ENCODE data around the gene GKN1. TPM values are rescaled to one million over a fixed set of nuclear protein-coding genes. Genes with fewer than 3 reads are reported as not detected.

The GKN1 gene
- total and polyA plus RNA-seq, 2 of the 8 experiments (the other 6 are each of a cell fraction or from before 2014, with no cell fraction given) = not detected

DNA sequence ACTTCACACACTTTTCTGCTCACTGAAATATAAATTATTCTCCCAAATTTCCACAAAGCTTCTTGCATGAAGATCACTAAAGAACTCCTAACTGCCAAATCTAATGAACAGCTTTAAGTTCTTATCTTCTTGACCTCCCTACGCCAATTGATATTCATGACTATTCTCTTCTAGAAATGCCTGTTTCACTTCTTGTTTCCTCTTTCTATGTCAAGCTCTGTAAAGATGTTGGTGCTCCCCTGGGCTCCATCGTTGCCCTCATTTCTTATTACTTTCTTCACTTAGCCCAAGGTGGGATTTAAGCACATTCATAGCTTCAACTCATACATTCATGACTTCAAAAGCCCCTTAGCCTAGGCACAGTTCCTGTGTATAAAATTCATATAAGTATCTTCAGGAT is 29.3 kb downstream of the GKN1 start:
- H4K91ac ChIP-seq (replicated peaks; ENCODE audit: insufficient read length, low read length) = no peak overlapping the region
- H2AK5ac ChIP-seq (ENCODE audit: low read depth, low read length) = no peak overlapping the region
- H3K23ac ChIP-seq (ENCODE audit: insufficient read length) = no peak overlapping the region
- no peak overlapping the region for H2BK20ac ChIP-seq (ENCODE audit: low read length)
- no peak overlapping the region for H3K27ac ChIP-seq (ENCODE audit: low read depth, low read length)
- H3K4me1 ChIP-seq (replicated peaks in 1 of 4; ENCODE audit: control insufficient read depth in 3 of 4, insufficient read depth in 4 of 4, low read length in 3 of 4) = no peaks in the 10 kb centered on the region
- H3K4me3 ChIP-seq (ENCODE audit: extremely low read depth in 1 of 4, insufficient read depth in 2 of 4, low read depth in 3 of 4, low read length in 4 of 4) = no peak overlapping the region
- H3K14ac ChIP-seq (ENCODE audit: insufficient read length) = no peak overlapping the region
- no peak overlapping the region for H2BK120ac ChIP-seq (replicated peaks; ENCODE audit: low read depth, low read length)
- H4K8ac ChIP-seq (ENCODE audit: extremely low read depth, insufficient read depth, low read length) = no peak overlapping the region
- H3K79me2 ChIP-seq (ENCODE audit: control insufficient read depth in 1 of 2, insufficient read depth in 2 of 2, low read length in 2 of 2) = no peaks in the 10 kb centered on the region
- 86% methylated on average over 2 of the region's 2 CpGs; no CpG with 5 or more reads in 1 of the 2 experiments for WGBS, 2 experiments (ENCODE audit: extremely low coverage in 1 of 2, insufficient coverage in 1 of 2, insufficient read length in 1 of 2, insufficient replicate concordance in 2 of 2, low coverage in 1 of 2, low lambda C conversion rate in 2 of 2, missing lambda C conversion rate in 1 of 2)
- no peaks in the 10 kb centered on the region for H3K79me1 ChIP-seq (ENCODE audit: low read depth, low read length)
- peaks cover 0 to 5% of the 10 kb centered on the region in 2 experiments; a peak in 1 of 4 replicates for H3K9me3 ChIP-seq (ENCODE audit: insufficient read depth in 2 of 2, low read depth in 1 of 2, low read length in 1 of 2)
- no peaks in the 10 kb centered on the region; the same call in 1 of the 2 replicates for H3K23me2 ChIP-seq (ENCODE audit: low read depth, low read length)
- H4K20me1 ChIP-seq (replicated peaks in 1 of 2; ENCODE audit: control insufficient read depth in 1 of 2, insufficient read depth in 2 of 2, low read length in 2 of 2) = no peaks in the 10 kb centered on the region
- H3K4ac ChIP-seq (replicated peaks; ENCODE audit: insufficient read length, low read depth, low read length) = no peak overlapping the region
- H4K5ac ChIP-seq (ENCODE audit: insufficient read length, low read depth, low read length) = no peak overlapping the region
- ChIA-PET CTCF (ENCODE audit: partially characterized antibody) (interaction anchor here (1.0 to 1.3 kb wide), 2 partner anchors 8 to 79 kb away, joined by 4 to 5 read pairs; no protein-coding TSS in a partner anchor), POLR2A (ENCODE audit: partially characterized antibody) (no interaction called here)
- H3K18ac ChIP-seq (ENCODE audit: extremely low read depth, low read length) = no peak overlapping the region
- H3K9ac ChIP-seq (replicated peaks in 1 of 4; ENCODE audit: extremely low read depth in 1 of 4, low read depth in 3 of 4, low read length in 3 of 4) = no peak overlapping the region
- H3K4me2 ChIP-seq (ENCODE audit: insufficient read depth in 1 of 2, low read depth in 2 of 2, low read length in 2 of 2) = no peak overlapping the region
- FAIRE-seq = no peak
- H2BK12ac ChIP-seq (ENCODE audit: low read depth, low read length) = no peak overlapping the region
- no peaks in the 10 kb centered on the region for H3K36me3 ChIP-seq (ENCODE audit: control insufficient read depth in 2 of 4, insufficient read depth in 4 of 4, low read length in 3 of 4)
- no peak overlapping the region for H2BK15ac ChIP-seq (ENCODE audit: low read length)
- H2AFZ ChIP-seq (ENCODE audit: low read length) = no peak overlapping the region
- DNase-seq (ENCODE audit: low read depth in 1 of 2, low spot score in 2 of 2) = no peak
- no peak overlapping the region for H2BK5ac ChIP-seq (ENCODE audit: low read depth, low read length)
- no peak overlapping the region for H3K56ac ChIP-seq (replicated peaks; ENCODE audit: insufficient read length, low read depth, low read length)
- peaks cover 0 to 1% (median 0%) of the 10 kb centered on the region in 4 experiments; a peak in 1 of 7 replicates for H3K27me3 ChIP-seq (replicated peaks in 1 of 4; ENCODE audit: control insufficient read depth in 3 of 4, extremely low read depth in 1 of 4, insufficient read depth in 3 of 4, low read length in 3 of 4)
- no peak for TF ChIP-seq BRCA1 (IDR thresholded peaks at IDR 0.05; ENCODE audit: low read depth, low read length)
- no peak for TF ChIP-seq CBX5 (IDR thresholded peaks at IDR 0.05; ENCODE audit: low read depth, low read length)
- TF ChIP-seq EGR1 (IDR thresholded peaks at IDR 0.05; ENCODE audit: borderline replicate concordance, low read depth, low read length) = no peak
- no peak for TF ChIP-seq ASH2L (IDR thresholded peaks at IDR 0.05; ENCODE audit: low read length)
- TF ChIP-seq BCL11A (IDR thresholded peaks at IDR 0.05; ENCODE audit: low read depth in 2 of 2, low read length in 2 of 2) = no peak
- TF ChIP-seq, protein P1, sequence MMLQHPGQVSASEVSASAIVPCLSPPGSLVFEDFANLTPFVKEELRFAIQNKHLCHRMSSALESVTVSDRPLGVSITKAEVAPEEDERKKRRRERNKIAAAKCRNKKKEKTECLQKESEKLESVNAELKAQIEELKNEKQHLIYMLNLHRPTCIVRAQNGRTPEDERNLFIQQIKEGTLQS (IDR thresholded peaks at IDR 0.05; ENCODE audit: insufficient read depth, low read depth, low read length) = no peak
- no peak for TF ChIP-seq CBX8 (IDR thresholded peaks at IDR 0.05; ENCODE audit: borderline replicate concordance, low read depth, low read length)
- no peak for TF ChIP-seq MAFK (IDR thresholded peaks at IDR 0.05; ENCODE audit: low read depth, low read length)
- no peak for TF ChIP-seq JUN (IDR thresholded peaks at IDR 0.05; ENCODE audit: low read depth, low read length)
- no peak for TF ChIP-seq TCF12 (IDR thresholded peaks at IDR 0.05; ENCODE audit: low read depth, low read length)
- TF ChIP-seq POU5F1 (IDR thresholded peaks at IDR 0.05; ENCODE audit: low read depth, low read length) = no peak
- TF ChIP-seq RXRA (IDR thresholded peaks at IDR 0.05; ENCODE audit: insufficient read depth, low read depth, low read length) = no peak
- no peak for TF ChIP-seq SIX5 (IDR thresholded peaks at IDR 0.05; ENCODE audit: low read depth, low read length)
- TF ChIP-seq TAF7 (optimal IDR thresholded peaks at IDR 0.05; ENCODE audit: borderline replicate concordance, low read depth, low read length) = no peak
- no peak for TF ChIP-seq GTF2F1 (IDR thresholded peaks at IDR 0.05; ENCODE audit: borderline replicate concordance, low read depth, low read length)
